Osteoblast (primary cell): ENCODE measurements around the gene SLC9A9. TPM values are rescaled to one million over a fixed set of nuclear protein-coding genes. Genes with fewer than 3 reads are reported as not detected.
A peak's percentile ranks its signal among the peaks of the same experiment; 100 is the strongest.

Source experiments
- DNase-seq: peaks from one replicate; pipeline ENCODE4 v3.0.0; 2011; ENCODE audit warnings: low spot score, mixed read lengths; ENCODE audit not compliant: insufficient read length; ENCODE audit errors: missing footprints
- H2AFZ ChIP-seq: 2 replicates; pipeline ENCODE4 v1.6.0; 2011; ENCODE audit warnings: mild to moderate bottlenecking, low read length
- H3K27ac ChIP-seq: 2 replicates; pipeline ENCODE4 v1.5.1; 2011; ENCODE audit warnings: mild to moderate bottlenecking, low read depth, low read length, moderate library complexity
- H3K27me3 ChIP-seq: 2 replicates; pipeline ENCODE4 v1.6.0; 2012; ENCODE audit warnings: mild to moderate bottlenecking, control low read depth, inconsistent platforms, low read length, moderate library complexity; ENCODE audit not compliant: insufficient read depth
- H3K36me3 ChIP-seq: 2 replicates; pipeline ENCODE4 v1.5.1; 2011; ENCODE audit warnings: mild to moderate bottlenecking, low read length, control low read depth, moderate library complexity; ENCODE audit not compliant: insufficient read depth
- H3K4me1 ChIP-seq: 2 replicates; pipeline ENCODE4 v1.5.1; 2011; ENCODE audit warnings: mild to moderate bottlenecking, low read length, control low read depth, moderate library complexity; ENCODE audit not compliant: insufficient read depth
- H3K4me2 ChIP-seq: 2 replicates; pipeline ENCODE4 v1.6.0; 2011; ENCODE audit warnings: mild to moderate bottlenecking, low read length; ENCODE audit not compliant: insufficient read depth
- H3K4me3 ChIP-seq: fragments of 200-600 bp; sonication (generic); 3 replicates; pipeline ENCODE4 v1.5.1; 2012; ENCODE audit warnings: mild to moderate bottlenecking, low read length, inconsistent platforms; ENCODE audit not compliant: insufficient read depth
- H3K79me2 ChIP-seq: 2 replicates; pipeline ENCODE4 v1.6.0; 2012; ENCODE audit warnings: mild to moderate bottlenecking, low read length, control low read depth, inconsistent platforms; ENCODE audit not compliant: insufficient read depth
- H3K9me3 ChIP-seq: 2 replicates; pipeline ENCODE4 v1.5.1; 2011; ENCODE audit warnings: low read depth, low read length, control low read depth
- H4K20me1 ChIP-seq: 2 replicates; pipeline ENCODE4 v1.6.0; 2012; ENCODE audit warnings: mild to moderate bottlenecking, low read length, control low read depth; ENCODE audit not compliant: insufficient read depth
- CTCF ChIP-seq: IDR thresholded peaks from 2 replicates; pipeline ENCODE4 v1.5.1; 2011; ENCODE audit warnings: mild to moderate bottlenecking, low read depth, low read length, moderate library complexity; ENCODE audit errors: extremely low read depth
- total RNA-seq: library from RNA; depleted of rRNA; stranded (reverse); fragments of >200 nt; gene quantifications from 2 replicates; pipeline ENCODE4 v1.2.3, GENCODE V29; 2012

SLC9A9 gene
- total RNA-seq, 1 donor: 6.5 TPM

- DNase-seq: no peak
- Histone ChIP-seq H3K4me1 (no peaks in the 10 kb centered on the region), H2AFZ (no peak overlapping the region), H3K79me2 (no peaks in the 10 kb centered on the region), H3K27ac (no peak overlapping the region), H3K36me3 (no peaks in the 10 kb centered on the region), H3K27me3 (no peaks in the 10 kb centered on the region), H3K9me3 (no peaks in the 10 kb centered on the region), H3K4me3 (no peak overlapping the region), H3K4me2 (no peak overlapping the region), H4K20me1 (no peaks in the 10 kb centered on the region)
- TF ChIP-seq CTCF: no peak
Measured at GRCh38 chr3:143313025-143313892, 535.0 kb downstream of the SLC9A9 start.

GRCh38 chr3:143311096-143311495 lies 537.2 kb downstream of the SLC9A9 start:
- Histone ChIP-seq H3K4me2 (no peak overlapping the region), H3K9me3 (no peaks in the 10 kb centered on the region), H3K4me3 (no peak overlapping the region), H4K20me1 (no peaks in the 10 kb centered on the region), H3K36me3 (no peaks in the 10 kb centered on the region), H3K27ac (no peak overlapping the region), H2AFZ (no peak overlapping the region), H3K4me1 (peaks cover 3% of the 10 kb centered on the region), H3K79me2 (no peaks in the 10 kb centered on the region), H3K27me3 (no peaks in the 10 kb centered on the region)
- no peak for DNase-seq
- no peak for TF ChIP-seq CTCF

- Histone ChIP-seq H4K20me1 (no peaks in the 10 kb centered on the region), H3K4me1 (peaks cover 3% of the 10 kb centered on the region), H3K27me3 (no peaks in the 10 kb centered on the region), H3K79me2 (no peaks in the 10 kb centered on the region), H3K36me3 (no peaks in the 10 kb centered on the region), H3K4me2 (no peak overlapping the region), H3K27ac (no peak overlapping the region), H3K9me3 (no peaks in the 10 kb centered on the region), H2AFZ (no peak overlapping the region), H3K4me3 (no peak overlapping the region)
- no peak for DNase-seq
- no peak for TF ChIP-seq CTCF
Measured at GRCh38 chr3:143309705-143310104, 538.6 kb downstream of the SLC9A9 start.

GRCh38 chr3:143307613-143308183 lies 540.6 kb downstream of the SLC9A9 start:
- peak; percentile 79 for DNase-seq
- Histone ChIP-seq H2AFZ (no peak overlapping the region), H3K4me2 (no peak overlapping the region), H3K79me2 (no peaks in the 10 kb centered on the region), H3K27ac (no peak overlapping the region), H4K20me1 (no peaks in the 10 kb centered on the region), H3K4me3 (no peak overlapping the region), H3K4me1 (peaks cover 3% of the 10 kb centered on the region), H3K36me3 (no peaks in the 10 kb centered on the region), H3K27me3 (no peaks in the 10 kb centered on the region), H3K9me3 (no peaks in the 10 kb centered on the region)
- TF ChIP-seq CTCF: no peak
